Activated CD4-positive, alpha-beta T cell treated with anti-CD3 and anti-CD28 coated beads, Interleukin-2, Interleukin-6, amounts not matched to agents 100 ng/mL and 50 ng/mL, durations not matched to agents 16 hours and 8 hours (primary cell): Measurements from ENCODE around the gene MYL3.
A peak's percentile ranks its signal among the peaks of the same experiment; 100 is the strongest.

Experiments used
- DNase-seq: peaks from one replicate; pipeline ENCODE4 v3.0.0-alpha.2; 2020

The MYL3 gene

DNA sequence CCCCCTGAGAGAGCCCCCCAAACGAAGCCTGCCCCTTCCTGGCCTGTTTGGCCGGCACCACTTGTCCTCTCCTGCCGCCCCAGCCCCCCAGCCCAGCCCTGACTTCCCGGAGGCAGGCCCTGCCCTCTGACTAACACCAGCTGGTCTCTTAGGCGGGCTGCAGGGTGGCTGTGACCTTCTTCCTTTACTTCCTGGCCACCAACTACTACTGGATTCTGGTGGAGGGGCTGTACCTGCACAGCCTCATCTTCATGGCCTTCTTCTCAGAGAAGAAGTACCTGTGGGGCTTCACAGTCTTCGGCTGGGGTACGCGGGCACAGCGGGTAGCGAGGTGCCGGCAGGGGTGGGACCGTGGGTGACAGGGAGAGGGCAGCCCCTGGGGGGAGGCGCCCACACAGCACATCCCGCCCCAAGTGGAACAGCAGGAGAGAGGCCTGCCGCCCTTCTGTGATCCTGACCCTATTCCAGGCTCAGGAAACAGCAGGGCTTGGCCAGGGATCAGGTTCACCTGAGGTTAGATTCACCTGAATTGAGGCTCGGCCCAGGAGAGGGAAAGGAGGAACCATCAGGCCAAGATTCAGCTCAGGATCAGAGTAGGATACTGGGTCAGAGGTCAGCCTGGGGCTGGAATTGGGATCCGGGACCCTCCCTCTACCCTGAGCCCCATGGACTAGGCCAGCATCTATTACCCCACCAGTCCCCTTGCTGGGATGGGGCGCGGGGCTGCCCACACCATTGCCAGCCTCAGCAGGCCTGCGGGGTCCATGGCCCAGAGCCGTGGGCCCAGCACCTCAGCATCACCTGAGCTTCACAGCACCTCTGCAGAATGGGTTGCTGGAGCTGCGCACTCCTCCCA, 36.1 kb upstream of the MYL3 start:
- DNase-seq, result no peak

- no peak for DNase-seq
Observed at GRCh38 chr3:46898321-46899150, 35.3 kb upstream of the MYL3 start.

DNA sequence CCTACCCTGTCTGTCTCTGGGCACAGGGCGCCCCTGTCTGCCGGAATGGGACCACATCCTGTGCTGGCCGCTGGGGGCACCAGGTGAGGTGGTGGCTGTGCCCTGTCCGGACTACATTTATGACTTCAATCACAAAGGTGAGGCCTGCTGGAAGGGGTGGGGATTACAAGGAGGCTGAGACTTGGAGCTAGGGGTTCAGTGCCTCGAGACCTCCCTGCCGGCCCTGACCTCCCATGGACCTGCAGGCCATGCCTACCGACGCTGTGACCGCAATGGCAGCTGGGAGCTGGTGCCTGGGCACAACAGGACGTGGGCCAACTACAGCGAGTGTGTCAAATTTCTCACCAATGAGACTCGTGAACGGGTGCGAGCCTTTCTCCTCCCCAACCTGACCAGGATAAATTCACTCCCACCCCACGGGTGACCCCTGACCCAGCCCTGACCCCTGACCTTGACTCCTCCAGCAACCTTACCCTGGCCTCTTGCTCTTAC, 34.6 kb upstream of the MYL3 start:
- no peak for DNase-seq

- no peak for DNase-seq
Observed at GRCh38 chr3:46897031-46897430, 33.8 kb upstream of the MYL3 start.

DNA sequence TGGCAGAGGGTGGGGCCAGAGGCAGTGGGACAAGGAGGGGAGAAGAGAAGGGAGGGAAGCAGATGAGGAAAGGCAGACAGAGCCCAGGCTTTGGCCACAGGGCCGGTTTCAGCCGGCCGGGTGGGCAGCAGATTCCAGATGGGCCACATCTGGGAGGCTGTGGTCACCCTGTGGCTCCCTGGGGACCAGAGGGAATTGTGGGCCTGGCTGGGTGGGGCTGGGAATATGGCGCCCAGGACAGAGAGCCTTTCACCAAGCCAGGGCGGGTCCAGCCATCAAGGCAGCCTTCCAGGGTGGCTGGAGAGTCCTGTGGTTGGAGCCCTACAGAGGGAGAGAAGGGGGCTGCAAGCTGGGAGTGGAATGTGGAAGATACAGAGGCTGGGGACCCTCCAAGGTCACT, 33.1 kb upstream of the MYL3 start:
- DNase-seq, result no peak

GRCh38 chr3:46895761-46896160, 32.5 kb upstream of the MYL3 start:
- DNase-seq, result no peak

GRCh38 chr3:46895204-46895660, 32.0 kb upstream of the MYL3 start:
- DNase-seq, result peak; percentile 76

DNA sequence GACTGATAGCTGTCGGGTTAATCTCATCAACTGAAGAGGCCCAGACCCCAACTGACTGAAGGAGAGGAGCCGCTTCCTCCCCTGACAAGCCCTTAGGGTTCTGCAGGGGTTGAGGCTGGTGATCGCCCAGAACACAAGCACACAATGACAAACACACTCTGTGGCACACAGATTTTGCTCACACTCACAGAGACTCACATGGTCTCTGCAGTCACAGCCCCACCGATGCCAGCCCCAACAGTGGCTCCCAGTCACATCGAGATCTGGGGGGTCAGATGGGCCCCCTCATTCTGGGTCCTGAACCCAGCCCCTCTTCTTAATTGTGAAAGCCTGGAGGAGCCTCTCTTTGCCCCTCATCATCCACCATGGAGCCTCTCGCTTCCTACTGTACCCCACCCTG, 31.0 kb upstream of the MYL3 start:
- DNase-seq, result no peak

- no peak for DNase-seq
Observed at GRCh38 chr3:46893763-46894162, 30.5 kb upstream of the MYL3 start.

DNA sequence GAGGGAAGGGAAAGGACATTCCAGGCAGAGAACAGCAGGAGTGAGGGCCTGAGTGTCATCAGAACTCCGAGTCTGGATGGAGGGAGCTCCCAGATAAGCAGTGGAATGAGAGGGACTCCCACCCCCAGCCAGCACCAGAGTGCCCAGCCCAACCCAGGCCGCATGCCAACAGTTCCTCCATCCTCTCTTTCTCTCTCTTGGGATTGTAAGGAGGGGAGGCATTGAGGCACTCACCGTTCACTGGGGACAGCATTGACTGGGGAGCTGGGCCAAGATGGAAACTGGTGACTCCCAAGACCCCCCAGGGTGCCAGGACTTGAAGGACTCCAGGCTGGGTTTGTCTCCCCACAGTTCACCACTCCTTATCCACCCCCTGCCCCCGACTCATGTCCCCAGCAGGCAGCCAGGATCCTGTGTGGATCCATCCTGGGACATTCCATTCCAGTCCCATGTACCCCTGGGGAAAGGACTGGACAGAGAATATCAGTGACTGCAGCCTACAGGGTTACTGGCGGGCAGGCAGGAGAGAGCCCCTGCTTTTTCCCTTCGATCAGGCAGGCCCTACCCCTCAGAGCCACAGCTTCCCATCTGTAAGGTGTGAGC, 30.0 kb upstream of the MYL3 start:
- DNase-seq, result no peak

GRCh38 chr3:46892285-46893145, 29.3 kb upstream of the MYL3 start:
- no peak for DNase-seq

GRCh38 chr3:46891132-46891531, 27.9 kb upstream of the MYL3 start:
- DNase-seq, result no peak

DNA sequence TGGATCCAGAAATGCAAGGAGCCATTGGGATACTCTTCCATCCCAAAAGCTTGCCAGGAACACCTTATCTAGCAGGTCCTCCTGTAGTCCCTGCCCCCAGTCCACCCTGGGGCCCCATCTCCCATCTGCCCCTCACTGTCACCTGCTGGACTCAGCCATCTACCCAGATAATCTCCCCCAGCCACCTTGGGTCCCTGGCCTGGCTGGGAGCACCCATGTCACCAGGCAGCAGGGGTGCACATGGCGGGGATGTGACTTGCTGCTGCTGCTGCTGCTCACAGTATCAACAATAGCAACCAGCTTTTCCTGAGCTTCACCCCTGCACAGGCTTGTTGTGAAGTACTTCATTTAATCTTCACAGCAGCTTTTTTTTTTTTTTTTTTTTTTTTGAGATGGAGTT, 26.9 kb upstream of the MYL3 start:
- no peak for DNase-seq

DNA sequence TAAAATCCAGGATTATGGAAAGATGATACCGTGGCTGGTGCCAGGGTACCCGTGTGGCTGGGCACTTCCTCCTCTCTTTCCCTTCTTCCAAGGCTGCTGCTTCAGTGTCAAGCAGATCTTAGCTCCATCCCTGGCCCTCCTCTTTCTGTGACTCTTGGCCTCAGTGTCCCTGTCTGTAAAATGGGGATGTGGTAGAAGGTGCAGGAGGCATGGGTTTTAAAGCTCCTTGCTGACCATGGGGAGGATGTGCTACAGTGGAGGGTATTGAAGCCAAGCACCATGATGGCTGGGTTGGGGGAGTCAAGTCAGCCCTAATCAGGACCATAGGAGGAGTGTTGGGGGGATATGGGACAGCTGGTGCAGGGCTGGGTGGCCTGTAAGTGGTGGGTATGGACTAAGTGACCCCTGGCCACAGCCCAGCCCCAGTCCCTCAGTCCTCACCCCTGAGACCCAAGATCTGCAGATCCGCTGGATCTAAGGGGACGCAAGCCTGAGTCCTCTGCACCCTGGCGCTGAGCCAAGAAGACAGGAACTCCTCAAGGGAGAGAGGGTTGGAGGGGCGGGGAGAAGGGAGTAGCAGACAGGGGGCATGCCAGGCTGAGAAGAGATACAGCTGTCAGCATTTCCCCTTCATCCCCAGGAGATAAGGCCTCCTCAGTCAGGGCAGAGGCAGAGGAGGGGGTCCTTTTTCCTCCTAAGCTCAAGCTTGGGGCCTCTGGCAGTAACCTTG, 26.3 kb upstream of the MYL3 start:
- no peak for DNase-seq

GRCh38 chr3:46888705-46889104, 25.5 kb upstream of the MYL3 start:
- no peak for DNase-seq

DNA sequence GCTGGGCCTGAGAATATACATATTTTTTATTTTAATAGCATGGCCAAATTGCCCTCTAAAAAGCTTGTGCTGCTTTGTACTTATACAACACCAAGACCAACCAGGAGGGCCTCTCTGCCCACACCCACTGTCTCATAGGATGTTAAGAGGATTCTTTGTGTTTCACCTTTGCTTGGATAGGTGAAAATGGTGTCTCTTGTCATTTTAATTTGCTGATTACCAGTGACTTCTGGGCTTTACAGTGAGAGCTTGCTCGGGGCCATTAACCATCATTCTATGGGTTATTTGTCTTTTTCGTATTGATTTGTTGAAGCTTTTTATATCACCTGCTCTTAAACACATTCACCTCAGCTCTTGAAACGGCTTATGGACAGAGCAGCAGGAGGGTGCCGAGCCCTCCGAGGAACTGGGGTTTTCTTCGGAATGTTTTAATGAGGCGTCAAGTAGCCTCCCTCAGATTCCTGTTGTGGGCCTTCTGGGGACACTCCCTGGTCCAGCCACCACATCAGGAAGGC, 24.8 kb upstream of the MYL3 start:
- no peak for DNase-seq

- no peak for DNase-seq
Observed at GRCh38 chr3:46885612-46886011, 22.4 kb upstream of the MYL3 start.

DNA sequence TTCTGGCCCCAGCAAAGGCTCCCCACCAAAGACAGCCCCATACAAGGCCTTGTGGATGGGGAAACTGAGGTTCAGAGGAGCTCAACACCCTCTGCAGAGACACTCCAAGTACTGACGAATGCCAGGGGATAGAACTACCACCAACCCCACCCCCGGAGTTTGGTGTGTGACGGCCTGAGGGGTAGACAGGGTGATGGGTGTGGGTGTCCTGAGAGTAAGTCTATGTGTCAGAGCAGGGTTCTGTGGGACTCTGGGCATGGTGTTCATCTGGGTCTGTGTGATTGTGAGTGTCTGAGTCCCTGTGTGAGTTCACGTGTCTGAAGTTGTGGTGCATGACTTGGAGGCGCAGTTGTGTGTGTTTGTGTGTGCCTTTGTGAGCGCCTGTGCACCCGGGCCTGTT, 21.7 kb upstream of the MYL3 start:
- no peak for DNase-seq

DNA sequence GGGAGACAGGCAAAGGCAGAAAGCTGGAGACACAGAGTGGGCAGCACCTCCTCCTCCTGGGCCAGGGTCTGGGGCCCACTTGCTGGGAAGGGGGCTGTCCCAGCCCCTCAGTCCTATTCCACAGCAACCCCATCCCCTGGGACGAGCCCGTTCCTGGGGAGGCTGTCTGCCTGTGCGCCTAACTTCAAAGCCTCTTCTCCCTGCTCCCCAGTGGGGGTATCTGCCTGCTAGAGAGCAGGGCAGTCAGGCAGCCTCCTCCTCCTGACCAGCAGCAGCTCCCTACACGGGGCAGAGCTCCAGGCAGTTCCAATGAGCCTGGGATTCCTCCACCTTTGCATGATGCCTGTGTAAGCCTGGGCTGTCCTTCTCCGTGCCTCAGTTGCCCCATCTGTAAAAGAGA, 21.2 kb upstream of the MYL3 start:
- DNase-seq, result no peak

- DNase-seq, result no peak
Observed at GRCh38 chr3:46883830-46884185, 20.6 kb upstream of the MYL3 start.

DNA sequence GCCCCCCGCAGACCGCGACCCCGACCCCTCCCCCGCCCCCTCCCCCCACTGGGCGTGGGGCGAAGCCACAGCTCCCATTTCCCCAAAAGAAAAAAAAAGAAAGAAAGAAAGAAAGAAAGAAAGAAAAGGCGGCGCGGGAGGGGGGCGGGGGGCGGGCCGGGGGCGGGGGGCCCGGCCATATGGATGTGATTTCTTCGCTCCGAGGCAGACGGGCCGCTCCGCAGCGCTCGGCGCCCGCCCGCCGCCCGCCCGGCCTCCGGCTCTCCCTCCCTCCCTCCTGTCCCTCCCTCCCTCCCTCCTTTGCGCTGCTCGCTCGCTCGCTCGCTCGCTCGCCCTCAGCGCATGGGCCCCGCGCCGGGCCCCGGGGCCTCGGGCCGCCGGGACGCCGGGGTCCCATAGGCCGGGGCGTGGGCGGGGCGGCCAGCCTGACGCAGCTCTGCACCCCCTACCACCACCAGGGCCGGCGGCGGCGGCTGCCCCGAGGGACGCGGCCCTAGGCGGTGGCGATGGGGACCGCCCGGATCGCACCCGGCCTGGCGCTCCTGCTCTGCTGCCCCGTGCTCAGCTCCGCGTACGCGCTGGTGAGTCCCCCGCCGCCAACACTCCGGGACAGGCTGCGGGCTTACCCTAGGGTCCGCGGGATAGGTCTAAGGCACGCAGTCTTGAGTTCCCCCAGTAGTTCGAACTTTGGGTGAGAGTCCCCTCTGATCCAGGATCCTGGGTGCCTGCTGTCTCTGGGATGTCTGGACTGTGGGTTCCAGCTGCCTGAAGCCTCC, 20.0 kb upstream of the MYL3 start:
- no peak for DNase-seq
